H1 (cell line): Measurements from ENCODE around the gene OR10J5. TPM values are rescaled to one million over a fixed set of nuclear protein-coding genes. Genes with fewer than 3 reads are reported as not detected.

Experiments
- CTCF ChIA-PET: fragments of 300-600 bp; sonication (Branson Sonifier 250); formaldehyde crosslinking; loops from one replicate; lab custom pipeline; 2021; ENCODE audit not compliant: partially characterized antibody; lab: Charles Lee
- POLR2A ChIA-PET: fragments of 300-600 bp; sonication (Branson Sonifier 250); formaldehyde crosslinking; loops from one replicate; lab custom pipeline; 2021; ENCODE audit warnings: inconsistent platforms; ENCODE audit not compliant: partially characterized antibody; lab: Charles Lee
- DNase-seq, 2 experiments: peaks; one replicate each; pipeline versions ENCODE4 v3.0.0 to v3.0.0-alpha.2; 2010 to 2022; ENCODE audit warnings: low spot score in 2 of 2, low read depth in 1 of 2, mixed read lengths in 1 of 2
- FAIRE-seq: peaks from 2 replicates; lab custom pipeline; 2011; peaks lifted over from hg19 to GRCh38; lab: Jason Lieb, UNC
- H2AFZ ChIP-seq: 2 replicates; pipeline ENCODE4 v1.8.1; 2012; ENCODE audit warnings: low read length, inconsistent platforms
- H2AK5ac ChIP-seq: 2 replicates; pipeline ENCODE4 v1.6.1; 2013; ENCODE audit warnings: low read depth, low read length
- H2BK120ac ChIP-seq: replicated peaks from 2 replicates; pipeline ENCODE3; 2013; ENCODE audit warnings: low read depth, low read length, inconsistent platforms
- H2BK12ac ChIP-seq: 2 replicates; pipeline ENCODE4 v1.6.1; 2013; ENCODE audit warnings: low read depth, low read length
- H2BK15ac ChIP-seq: 2 replicates; pipeline ENCODE4 v1.6.1; 2013; ENCODE audit warnings: low read length
- H2BK20ac ChIP-seq: 2 replicates; pipeline ENCODE4 v1.6.1; 2013; ENCODE audit warnings: low read length
- H2BK5ac ChIP-seq: 2 replicates; pipeline ENCODE4 v1.6.1; 2013; ENCODE audit warnings: low read depth, low read length
- H3K14ac ChIP-seq: 2 replicates; pipeline ENCODE4 v1.6.1; 2013; ENCODE audit warnings: inconsistent platforms; ENCODE audit not compliant: insufficient read length
- H3K18ac ChIP-seq: 2 replicates; pipeline ENCODE4 v1.6.1; 2013; ENCODE audit warnings: low read length; ENCODE audit errors: extremely low read depth
- H3K23ac ChIP-seq: 2 replicates; pipeline ENCODE4 v1.6.1; 2013; ENCODE audit warnings: inconsistent platforms; ENCODE audit not compliant: insufficient read length
- H3K23me2 ChIP-seq: 2 replicates; pipeline ENCODE4 v1.6.1; 2013; ENCODE audit warnings: low read depth, low read length
- H3K27ac ChIP-seq: 2 replicates; pipeline ENCODE4 v1.6.1; 2011; ENCODE audit warnings: low read depth, low read length, inconsistent platforms
- H3K27me3 ChIP-seq, 4 experiments: replicated peaks in 1 of 4; 1 replicate in 1 of 4; 2 replicates in 3 of 4; pipeline versions ENCODE4 v1.6.1 to v1.8.1; 2011 to 2013; ENCODE audit warnings: low read length in 3 of 4, mild to moderate bottlenecking in 3 of 4, inconsistent platforms in 2 of 4, mixed read lengths in 2 of 4, moderate library complexity in 1 of 4; ENCODE audit not compliant: control insufficient read depth in 3 of 4, insufficient read depth in 3 of 4; ENCODE audit errors: extremely low read depth in 1 of 4
- H3K36me3 ChIP-seq, 4 experiments: 2 replicates each; pipeline versions ENCODE4 v1.6.1 to v1.8.1; 2011 to 2013; ENCODE audit warnings: mild to moderate bottlenecking in 4 of 4, low read length in 3 of 4, moderate library complexity in 2 of 4, control low read depth in 1 of 4, inconsistent platforms in 1 of 4; ENCODE audit not compliant: insufficient read depth in 4 of 4, control insufficient read depth in 2 of 4
- H3K4ac ChIP-seq: replicated peaks from 2 replicates; pipeline ENCODE3; 2013; ENCODE audit warnings: low read length, low read depth, mixed read lengths, inconsistent platforms; ENCODE audit not compliant: insufficient read length
- H3K4me1 ChIP-seq, 4 experiments: replicated peaks in 1 of 4; 1 replicate in 1 of 4; 2 replicates in 3 of 4; pipeline versions ENCODE4 v1.6.1 to v1.8.1; 2011 to 2013; ENCODE audit warnings: low read length in 3 of 4, inconsistent platforms in 2 of 4, mixed read lengths in 1 of 4; ENCODE audit not compliant: insufficient read depth in 4 of 4, control insufficient read depth in 3 of 4
- H3K4me2 ChIP-seq, 2 experiments: 2 replicates each; pipeline versions ENCODE4 v1.6.1 to v1.8.1; 2011 to 2013; ENCODE audit warnings: low read depth in 2 of 2, low read length in 2 of 2, control low read depth in 1 of 2, inconsistent platforms in 1 of 2, mild to moderate bottlenecking in 1 of 2; ENCODE audit not compliant: insufficient read depth in 1 of 2
- H3K4me3 ChIP-seq, 4 experiments: fragments of 200-600, 300-600 bp in 1 of 4; sonication (generic), shearing (Covaris generic), sonication (Bioruptor Twin) in 1 of 4; 2 replicates each; pipeline versions ENCODE4 v1.5.1 to v1.8.1; 2011 to 2016; ENCODE audit warnings: low read length in 4 of 4, low read depth in 3 of 4, control low read depth in 2 of 4, inconsistent platforms in 2 of 4, mild to moderate bottlenecking in 2 of 4, mixed read lengths in 1 of 4, moderate library complexity in 1 of 4; ENCODE audit not compliant: insufficient read depth in 2 of 4; ENCODE audit errors: extremely low read depth in 1 of 4
- H3K56ac ChIP-seq: replicated peaks from 2 replicates; pipeline ENCODE3; 2013; ENCODE audit warnings: low read depth, mild to moderate bottlenecking, mixed read lengths, low read length, inconsistent platforms; ENCODE audit not compliant: insufficient read length
- H3K79me1 ChIP-seq: 2 replicates; pipeline ENCODE4 v1.6.1; 2013; ENCODE audit warnings: low read depth, low read length, control low read depth
- H3K79me2 ChIP-seq, 2 experiments: 2 replicates each; pipeline versions ENCODE4 v1.6.1 to v1.8.1; 2012 to 2013; ENCODE audit warnings: low read length in 2 of 2, mild to moderate bottlenecking in 2 of 2, inconsistent platforms in 1 of 2; ENCODE audit not compliant: insufficient read depth in 2 of 2, control insufficient read depth in 1 of 2
- H3K9ac ChIP-seq, 4 experiments: replicated peaks in 1 of 4; 1 replicate in 1 of 4; 2 replicates in 3 of 4; pipeline versions ENCODE4 v1.6.1 to v1.8.1; 2011 to 2013; ENCODE audit warnings: low read depth in 3 of 4, low read length in 3 of 4, control low read depth in 2 of 4, mild to moderate bottlenecking in 2 of 4, moderate library complexity in 2 of 4, inconsistent platforms in 1 of 4; ENCODE audit errors: extremely low read depth in 1 of 4
- H3K9me3 ChIP-seq, 2 experiments: 2 replicates each; pipeline versions ENCODE4 v1.6.1 to v1.8.1; 2012 to 2013; ENCODE audit warnings: mild to moderate bottlenecking in 2 of 2, moderate library complexity in 2 of 2, control low read depth in 1 of 2, inconsistent platforms in 1 of 2, low read depth in 1 of 2, low read length in 1 of 2, mixed read lengths in 1 of 2; ENCODE audit not compliant: insufficient read depth in 2 of 2
- H4K20me1 ChIP-seq, 2 experiments: replicated peaks in 1 of 2; 2 replicates each; pipeline versions ENCODE3 to v1.8.1; 2011 to 2013; ENCODE audit warnings: inconsistent platforms in 2 of 2, low read length in 2 of 2, mild to moderate bottlenecking in 1 of 2; ENCODE audit not compliant: insufficient read depth in 2 of 2, control insufficient read depth in 1 of 2
- H4K5ac ChIP-seq: 2 replicates; pipeline ENCODE4 v1.6.1; 2013; ENCODE audit warnings: low read length, low read depth, mixed read lengths, inconsistent platforms; ENCODE audit not compliant: insufficient read length
- H4K8ac ChIP-seq: 2 replicates; pipeline ENCODE4 v1.8.0; 2013; ENCODE audit warnings: mild to moderate bottlenecking, moderate library complexity, low read length, inconsistent platforms; ENCODE audit not compliant: insufficient read depth; ENCODE audit errors: extremely low read depth
- H4K91ac ChIP-seq: replicated peaks from 2 replicates; pipeline ENCODE3; 2013; ENCODE audit warnings: low read length, mixed read lengths, inconsistent platforms; ENCODE audit not compliant: insufficient read length
- RFX5 ChIP-seq: IDR thresholded peaks from 2 replicates; pipeline ENCODE4 v1.6.1; 2011; ENCODE audit warnings: low read depth, low read length, improper control_type of control experiment, borderline replicate concordance
- WGBS, 2 experiments: shearing (Covaris generic) in 1 of 2; methylation state at CpG; one replicate each; pipeline versions ENCODE4 v1.1.6 to v1.1.7; 2013 to 2015; ENCODE audit warnings: low lambda C conversion rate in 2 of 2, mixed read lengths in 2 of 2, inconsistent platforms in 1 of 2, low coverage in 1 of 2, missing lambda C conversion rate in 1 of 2; ENCODE audit not compliant: insufficient replicate concordance in 2 of 2, insufficient coverage in 1 of 2, insufficient read length in 1 of 2; ENCODE audit errors: extremely low coverage in 1 of 2, missing lambda C conversion rate in 1 of 2; 5-methylcytosine and 5-hydroxymethylcytosine counted together
- polyA plus RNA-seq, 7 experiments: library from polyadenylated mRNA; depleted of rRNA in 3 of 7; stranded (reverse) in 5 of 7; unstranded in 2 of 7; fragments of >200 nt in 5 of 7; fragments of 200-250 nt in 2 of 7; gene quantifications; 1 replicate in 5 of 7; 2 replicates in 1 of 7; 4 replicates in 1 of 7; pipeline versions ENCODE4 v1.2.1 to v1.2.3, GENCODE V29; 2011 to 2013; ENCODE audit warnings: missing spikeins in 2 of 7, mixed read lengths in 2 of 7
- total RNA-seq: library from RNA; stranded (reverse); fragmentation: NEBNext Ultra II Directional; extraction: Animal tissue kit (Norgen Biotek cat#: 25700); gene quantifications from 2 replicates; pipeline ENCODE4 v1.2.1, GENCODE V29; 2021

OR10J5 gene
- total and polyA plus RNA-seq, 2 of the 8 experiments (the other 6 are each of a cell fraction or from before 2014, with no cell fraction given): not detected

DNA sequence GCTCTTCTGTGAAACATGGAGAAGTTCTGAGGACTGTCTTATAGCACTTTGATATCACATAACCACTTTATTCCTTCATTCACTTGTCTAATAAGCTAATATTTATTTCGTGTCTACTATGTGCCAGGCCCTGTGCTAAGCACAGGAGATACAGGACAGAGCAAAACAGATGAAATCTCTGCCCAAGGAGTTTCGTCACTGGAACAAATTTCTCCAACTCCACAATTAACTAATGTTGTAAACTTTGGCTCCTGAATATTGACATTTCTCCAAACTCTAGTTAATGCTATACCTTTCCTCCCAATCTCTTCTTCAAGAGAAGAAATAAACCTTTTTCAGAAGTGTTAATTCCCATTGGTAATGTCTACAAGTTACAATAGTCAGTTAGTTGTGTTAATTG lies 24.8 kb upstream of the OR10J5 start:
- Histone ChIP-seq H3K14ac (no peak overlapping the region), H3K27me3 (no peaks in the 10 kb centered on the region), H3K23ac (no peak overlapping the region), H3K4me1 (no peaks in the 10 kb centered on the region), H3K36me3 (no peaks in the 10 kb centered on the region), H3K4me3 (no peak overlapping the region), H3K9me3 (peaks cover 56 to 87% of the 10 kb centered on the region in 2 experiments), H2BK5ac (no peak overlapping the region), H3K56ac (no peak overlapping the region), H2BK12ac (no peak overlapping the region), H3K4ac (no peak overlapping the region), H4K91ac (no peak overlapping the region), H3K23me2 (no peaks in the 10 kb centered on the region), H2AFZ (no peak overlapping the region), H3K9ac (no peak overlapping the region), H3K18ac (no peak overlapping the region), H3K79me2 (no peaks in the 10 kb centered on the region), H2BK20ac (no peak overlapping the region), H2BK120ac (no peak overlapping the region), H3K4me2 (no peak overlapping the region), H4K5ac (no peak overlapping the region), H3K79me1 (no peaks in the 10 kb centered on the region), H2AK5ac (no peak overlapping the region), H4K8ac (no peak overlapping the region), H4K20me1 (no peaks in the 10 kb centered on the region), H2BK15ac (no peak overlapping the region), H3K27ac (no peak overlapping the region)
- FAIRE-seq (no peak), DNase-seq (no peak)
- POLR2A ChIA-PET: no interaction called here
- CTCF ChIA-PET: no interaction called here
- TF ChIP-seq RFX5: no peak
- WGBS, 2 experiments: 49% methylated on average over 2 of the region's 2 CpGs; no CpG with 5 or more reads in 1 of the 2 experiments
